Measurements from ENCODE around the gene HMSD. TPM values are rescaled to one million over a fixed set of nuclear protein-coding genes. Genes with fewer than 3 reads are reported as not detected.
"Not testable (repeated sequence)": the region's sequence is repeated elsewhere in the genome, so short reads cannot be mapped to it uniquely, and the experiment has no call there.

Gene HMSD, protein sequence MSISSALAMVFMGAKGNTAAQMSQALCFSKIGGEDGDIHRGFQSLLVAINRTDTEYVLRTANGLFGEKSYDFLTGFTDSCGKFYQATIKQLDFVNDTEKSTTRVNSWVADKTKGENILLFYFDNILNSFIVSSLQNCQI
- total RNA-seq: 1 to 10 TPM; 1.8 to 4.4 TPM

DNA sequence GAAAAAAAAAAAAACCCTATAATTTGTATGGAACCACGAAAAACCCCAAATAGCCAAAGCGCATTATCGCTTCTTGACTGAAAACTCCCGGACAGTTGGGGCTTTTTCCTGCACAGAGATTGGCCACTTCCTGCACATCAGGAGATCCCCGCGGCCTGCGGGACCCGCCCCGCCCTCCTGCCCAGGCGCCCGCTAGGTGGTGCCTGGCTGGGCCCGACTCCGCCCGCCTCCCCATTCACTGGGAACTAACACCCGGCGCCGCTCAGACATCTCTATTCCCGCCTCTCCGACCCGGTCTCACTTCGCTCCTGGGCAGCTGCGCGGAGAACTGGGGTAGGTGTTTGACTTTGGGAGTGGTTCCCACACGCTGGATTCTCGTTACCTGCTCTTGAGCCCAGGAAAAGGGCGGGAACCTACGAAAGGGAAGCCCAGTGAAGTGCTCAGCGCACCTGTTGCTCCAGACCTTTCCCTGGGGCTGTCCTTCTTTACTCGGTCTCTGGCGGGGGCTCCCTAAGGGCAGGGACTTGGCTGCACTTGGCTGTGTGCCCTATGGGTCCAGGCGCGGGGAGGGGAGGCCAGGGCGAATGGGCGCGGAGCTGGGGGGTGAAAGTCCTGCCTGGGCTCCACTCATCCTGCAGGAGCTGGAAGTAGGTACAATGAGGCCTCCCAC, at the start of gene HMSD:
Gene HMSD (plus strand): TSS at position 234 of the 670 bp plus-strand sequence. CDS start 4,155 bp downstream, outside the sequence.
- Mint-ChIP-seq H3K27me3 (peaks cover 49% of the 10 kb centered on the region), H3K27ac (no peak within 1 kb of the TSS), H3K4me3 (peak within 1 kb of the TSS; percentile 65), H3K9me3 (peaks cover 4% of the 10 kb centered on the region), H3K4me1 (peaks cover 26% of the 10 kb centered on the region), H3K36me3 (peaks cover 4% of the 10 kb centered on the region)
- peak; percentile 74 for DNase-seq

DNA sequence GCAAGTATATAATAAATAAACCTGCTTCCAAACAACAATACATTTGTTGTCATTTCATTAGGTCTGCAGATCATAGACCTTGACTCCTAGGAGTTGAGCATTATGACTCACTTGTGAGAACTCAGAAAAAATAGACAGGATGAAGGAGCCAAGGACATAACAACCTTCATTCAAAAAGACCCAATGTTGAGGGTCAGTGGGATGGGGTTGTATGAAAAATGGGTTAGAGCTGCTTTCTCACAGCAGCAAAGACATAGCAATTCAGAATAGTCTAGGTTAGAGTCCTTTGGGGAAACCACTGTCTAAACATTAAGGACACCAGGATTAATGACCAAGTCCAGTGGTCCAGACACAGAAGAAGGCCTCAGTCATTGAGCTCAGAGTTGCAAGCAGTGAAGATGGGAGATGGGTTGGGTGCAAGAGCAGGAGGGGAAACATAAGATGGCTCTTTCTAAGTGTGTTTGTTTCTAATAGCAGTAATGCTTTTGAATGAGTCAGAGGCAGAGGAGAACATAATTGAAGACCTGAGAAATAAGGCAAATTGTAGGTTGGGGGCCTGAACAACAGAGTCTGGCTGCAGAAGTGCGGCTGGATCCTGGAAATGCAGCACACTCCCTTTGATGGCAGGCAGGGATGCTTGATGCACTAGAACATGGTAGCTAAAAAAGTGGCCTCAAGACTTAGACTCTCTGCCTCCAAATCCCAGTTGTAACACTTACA, 45.1 kb upstream of the HMSD start:
- no peaks in the 10 kb centered on the region for H3K36me3 Mint-ChIP-seq
- H3K4me3 Mint-ChIP-seq: no peak overlapping the region
- no peak overlapping the region for H3K27ac Mint-ChIP-seq
- peaks cover 3% of the 10 kb centered on the region for H3K4me1 Mint-ChIP-seq
- no peak for DNase-seq
- H3K9me3 Mint-ChIP-seq: no peaks in the 10 kb centered on the region
- H3K27me3 Mint-ChIP-seq: peaks cover 25% of the 10 kb centered on the region

DNA sequence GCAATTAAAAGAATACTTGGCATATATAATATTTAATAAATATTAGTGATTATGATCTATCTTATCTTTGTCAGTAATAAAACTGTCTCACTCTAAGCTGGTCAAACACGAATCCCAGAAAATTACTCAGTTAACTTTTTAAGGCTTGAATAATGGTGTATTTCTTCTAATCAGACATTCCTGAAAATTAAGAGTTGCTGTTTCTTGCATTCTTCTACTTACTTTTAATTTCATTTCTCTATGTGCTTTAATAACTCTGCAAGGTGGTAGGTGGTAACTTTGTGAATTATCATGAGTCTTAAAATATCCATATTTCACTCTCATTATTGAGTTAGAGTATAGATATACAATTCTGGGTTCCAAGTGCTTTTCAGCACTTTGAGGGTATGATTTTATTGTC, 44.4 kb upstream of the HMSD start:
- peaks cover 4% of the 10 kb centered on the region for H3K4me1 Mint-ChIP-seq
- DNase-seq: no peak
- H3K27me3 Mint-ChIP-seq: peaks cover 25% of the 10 kb centered on the region
- H3K4me3 Mint-ChIP-seq: no peak overlapping the region
- no peaks in the 10 kb centered on the region for H3K9me3 Mint-ChIP-seq
- no peaks in the 10 kb centered on the region for H3K36me3 Mint-ChIP-seq
- no peak overlapping the region for H3K27ac Mint-ChIP-seq

DNA sequence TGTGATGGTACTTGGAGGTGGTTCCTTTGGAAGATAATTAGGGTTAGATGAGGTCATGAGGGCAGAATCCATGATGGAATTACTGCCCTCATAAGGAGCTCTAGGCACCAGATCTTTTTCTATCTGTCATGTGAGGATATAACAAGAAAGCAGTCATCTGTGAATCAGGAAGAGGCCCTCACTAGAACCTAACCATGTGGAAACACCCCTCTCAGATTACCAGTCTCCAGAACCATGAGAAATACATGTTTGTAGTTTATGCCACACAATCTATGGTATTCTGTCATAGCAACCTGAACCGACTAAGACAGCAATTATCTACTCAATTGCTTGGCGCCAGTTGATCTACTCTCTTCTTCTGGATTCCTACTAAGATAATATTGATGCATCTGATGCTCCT, 43.7 kb upstream of the HMSD start:
- no peaks in the 10 kb centered on the region for H3K36me3 Mint-ChIP-seq
- H3K4me3 Mint-ChIP-seq: no peak overlapping the region
- H3K4me1 Mint-ChIP-seq: peaks cover 5% of the 10 kb centered on the region
- H3K9me3 Mint-ChIP-seq: no peaks in the 10 kb centered on the region
- DNase-seq: no peak
- peaks cover 23% of the 10 kb centered on the region for H3K27me3 Mint-ChIP-seq
- no peak overlapping the region for H3K27ac Mint-ChIP-seq

DNA sequence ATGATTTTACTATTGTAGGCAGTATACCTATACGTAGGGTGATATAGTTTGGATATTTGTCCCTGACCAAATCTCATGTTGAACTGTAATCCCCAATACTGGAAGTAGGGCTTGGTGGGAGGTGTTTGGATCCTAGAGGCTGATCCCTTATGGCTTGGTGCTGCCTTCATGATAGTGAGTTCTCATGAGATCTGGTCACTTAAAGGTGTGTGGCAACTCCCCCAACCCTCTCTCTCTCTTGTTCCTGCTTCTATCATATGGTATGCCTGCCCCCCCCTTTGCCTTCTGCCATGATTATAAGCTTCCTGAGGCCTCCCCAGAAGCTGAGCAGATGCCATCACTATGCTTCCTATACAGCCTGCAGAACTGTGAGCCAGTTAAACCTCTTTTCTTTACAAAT, 43.0 kb upstream of the HMSD start:
- H3K27ac Mint-ChIP-seq: no peak overlapping the region
- no peaks in the 10 kb centered on the region for H3K36me3 Mint-ChIP-seq
- DNase-seq: no peak
- peaks cover 5% of the 10 kb centered on the region for H3K4me1 Mint-ChIP-seq
- H3K9me3 Mint-ChIP-seq: no peaks in the 10 kb centered on the region
- H3K4me3 Mint-ChIP-seq: no peak overlapping the region
- peaks cover 23% of the 10 kb centered on the region for H3K27me3 Mint-ChIP-seq

DNA sequence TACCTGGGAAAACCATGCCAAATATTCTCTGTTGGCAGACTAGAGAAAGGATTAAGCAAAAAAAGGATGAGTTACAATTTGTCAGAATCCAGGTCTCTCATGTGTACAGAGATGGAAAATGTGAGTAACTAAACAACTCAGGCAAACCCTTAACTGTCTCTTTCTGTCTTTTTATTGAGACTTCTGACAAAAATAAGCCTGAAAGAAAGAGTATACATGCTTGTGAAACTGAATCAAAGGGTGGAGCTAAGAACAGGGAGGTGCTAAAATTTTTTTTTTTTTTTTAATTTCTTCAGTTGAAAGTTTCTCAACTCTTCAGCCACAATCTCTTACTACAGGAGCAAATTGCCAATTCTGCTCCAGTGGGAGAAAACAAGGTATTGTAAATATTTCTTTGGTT, 41.4 kb upstream of the HMSD start, which contains the start of gene SERPINB10:
Gene SERPINB10 (plus strand): TSS at position 295 of the 400 bp plus-strand sequence. CDS start 7,553 bp downstream, outside the sequence.
- H3K27ac Mint-ChIP-seq: no peak within 1 kb of the TSS
- H3K36me3 Mint-ChIP-seq: no peaks in the 10 kb centered on the region
- no peaks in the 10 kb centered on the region for H3K9me3 Mint-ChIP-seq
- H3K4me1 Mint-ChIP-seq: peaks cover 5% of the 10 kb centered on the region
- no peak within 1 kb of the TSS for H3K4me3 Mint-ChIP-seq
- H3K27me3 Mint-ChIP-seq: peaks cover 31% of the 10 kb centered on the region
- no peak for DNase-seq

DNA sequence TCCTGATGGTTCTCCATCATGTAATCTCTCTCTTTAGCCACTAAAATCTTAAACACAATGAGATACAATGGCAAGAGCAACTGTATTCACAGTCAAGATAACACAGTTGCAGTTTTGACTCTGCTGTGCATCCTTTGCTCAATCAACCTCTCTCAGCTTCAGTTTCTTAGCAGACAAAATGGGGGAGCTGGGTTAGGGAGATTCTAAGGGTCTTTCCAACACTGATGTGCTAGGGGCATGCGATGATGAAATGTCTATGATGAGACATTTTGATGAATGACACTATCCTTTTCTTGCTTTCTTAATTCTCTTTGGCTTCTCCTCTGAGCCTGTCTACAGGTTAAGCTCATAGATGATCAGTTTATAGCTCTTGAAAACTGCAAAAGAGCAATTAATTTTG, 40.2 kb upstream of the HMSD start:
- Mint-ChIP-seq H3K4me3 (no peak overlapping the region), H3K4me1 (peaks cover 5% of the 10 kb centered on the region), H3K36me3 (no peaks in the 10 kb centered on the region), H3K9me3 (no peaks in the 10 kb centered on the region), H3K27me3 (peaks cover 40% of the 10 kb centered on the region), H3K27ac (no peak overlapping the region)
- DNase-seq: no peak

DNA sequence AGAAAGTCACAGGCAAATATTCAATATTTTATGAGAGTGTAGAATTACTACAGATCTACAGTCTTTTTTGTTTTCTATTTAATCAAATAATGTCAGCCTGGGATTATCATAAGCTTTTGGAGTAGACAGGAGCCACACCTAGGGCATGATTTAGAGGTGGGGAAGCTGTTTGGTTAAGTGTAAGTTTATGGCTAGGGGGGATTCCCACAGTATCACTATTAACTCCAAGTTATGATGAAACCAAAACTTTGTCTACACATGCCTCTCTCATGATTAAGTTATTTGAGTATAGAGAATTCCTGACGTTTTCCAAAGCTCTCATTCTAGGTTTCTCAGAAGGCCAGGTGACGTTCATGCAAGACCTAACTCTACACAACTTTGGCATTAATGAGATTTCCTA, 39.2 kb upstream of the HMSD start:
- Mint-ChIP-seq H3K9me3 (no peaks in the 10 kb centered on the region), H3K4me3 (no peak overlapping the region), H3K27ac (no peak overlapping the region)

DNA sequence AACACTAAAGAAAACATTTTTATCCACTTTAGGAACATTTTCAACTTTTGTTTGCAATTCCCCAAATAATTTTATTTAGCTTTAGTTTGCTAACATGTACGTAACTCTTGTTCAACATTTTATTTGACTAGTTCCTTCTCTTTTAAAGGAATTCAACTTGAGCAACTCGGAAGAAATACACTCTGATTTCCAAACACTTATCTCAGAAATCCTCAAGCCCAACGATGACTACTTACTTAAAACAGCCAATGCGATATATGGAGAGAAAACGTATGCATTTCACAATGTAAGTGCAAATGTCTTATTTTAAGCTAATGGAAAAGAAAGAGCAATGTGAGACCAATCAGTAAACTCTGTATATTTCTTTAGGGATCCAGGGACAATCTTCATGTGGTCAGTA, 31.3 kb upstream of the HMSD start:
- Mint-ChIP-seq H3K4me3 (no peak overlapping the region), H3K36me3 (no peaks in the 10 kb centered on the region), H3K27ac (no peak overlapping the region), H3K4me1 (no peaks in the 10 kb centered on the region), H3K9me3 (no peaks in the 10 kb centered on the region), H3K27me3 (peaks cover 42% of the 10 kb centered on the region)
- DNase-seq: no peak

More for the DNA sequence above, 39.2 kb upstream of the HMSD start:
- no peak for DNase-seq
- no peaks in the 10 kb centered on the region for H3K36me3 Mint-ChIP-seq
- peaks cover 5% of the 10 kb centered on the region for H3K4me1 Mint-ChIP-seq
- peaks cover 44% of the 10 kb centered on the region for H3K27me3 Mint-ChIP-seq

DNA sequence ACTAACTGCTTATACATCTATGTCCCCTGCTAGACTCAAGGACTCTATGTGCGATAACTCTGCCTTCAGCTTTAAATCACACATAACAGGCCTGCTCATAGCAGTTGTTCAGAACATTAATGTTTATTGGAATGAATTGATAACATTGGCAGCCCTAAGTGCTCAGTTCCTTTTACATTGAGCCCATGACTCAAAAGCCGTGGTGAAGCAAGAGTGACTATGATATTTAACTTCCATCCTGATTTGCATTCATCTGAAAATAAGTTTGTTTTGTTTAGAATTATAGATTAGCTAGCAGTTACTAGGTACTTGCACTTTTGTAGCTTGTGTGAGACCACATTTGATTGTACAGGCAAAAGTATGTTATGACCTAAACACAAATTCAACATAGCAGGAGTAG, 27.1 kb upstream of the HMSD start:
- no peak overlapping the region for H3K27ac Mint-ChIP-seq
- peaks cover 41% of the 10 kb centered on the region for H3K27me3 Mint-ChIP-seq
- no peaks in the 10 kb centered on the region for H3K4me1 Mint-ChIP-seq
- no peaks in the 10 kb centered on the region for H3K36me3 Mint-ChIP-seq
- no peak for DNase-seq
- no peaks in the 10 kb centered on the region for H3K9me3 Mint-ChIP-seq
- H3K4me3 Mint-ChIP-seq: no peak overlapping the region

DNA sequence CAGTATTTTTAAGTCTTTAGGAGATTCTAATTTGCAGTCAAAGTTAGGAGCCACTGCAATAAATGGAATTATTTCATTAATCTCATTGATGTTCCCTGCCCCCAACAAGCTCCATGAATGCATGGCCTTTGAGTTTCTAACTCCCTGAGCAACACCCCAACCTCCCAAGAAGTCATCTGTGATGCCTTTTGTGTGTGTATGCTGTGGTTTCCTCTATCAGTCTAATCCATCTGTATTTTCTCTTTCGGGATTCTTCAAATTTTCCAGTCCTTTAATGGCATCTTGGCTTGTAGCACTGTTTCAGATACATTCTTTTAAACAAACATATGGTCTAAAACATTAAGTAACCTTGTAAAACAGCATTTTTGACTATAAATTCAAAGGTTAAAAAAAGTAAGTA, 24.6 kb upstream of the HMSD start:
- Mint-ChIP-seq H3K4me1 (no peaks in the 10 kb centered on the region), H3K36me3 (no peaks in the 10 kb centered on the region), H3K27ac (no peak overlapping the region), H3K4me3 (no peak overlapping the region), H3K9me3 (no peaks in the 10 kb centered on the region), H3K27me3 (peaks cover 41% of the 10 kb centered on the region)
- no peak for DNase-seq

DNA sequence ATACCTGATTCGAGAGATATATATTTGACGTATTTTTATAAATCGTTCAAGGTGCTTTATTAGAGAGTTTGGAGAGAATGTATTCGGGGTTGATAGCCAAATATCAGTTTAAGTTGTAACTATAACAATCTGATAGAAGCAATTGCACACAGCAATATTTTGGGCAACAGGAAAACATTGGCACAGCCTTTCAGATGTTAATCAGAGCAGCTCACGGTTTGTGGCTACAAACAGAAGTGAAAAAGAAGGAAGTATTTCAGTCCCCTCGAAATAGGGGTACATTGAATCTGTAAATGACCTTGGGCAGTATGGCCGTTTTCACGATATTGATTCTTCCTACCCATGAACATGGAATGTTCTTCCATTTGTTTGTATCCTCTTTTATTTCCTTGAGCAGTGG, 20.8 kb upstream of the HMSD start:
- no peak overlapping the region for H3K4me3 Mint-ChIP-seq
- no peaks in the 10 kb centered on the region for H3K9me3 Mint-ChIP-seq
- no peak for DNase-seq
- H3K4me1 Mint-ChIP-seq: no peaks in the 10 kb centered on the region
- H3K27me3 Mint-ChIP-seq: peaks cover 36% of the 10 kb centered on the region
- no peaks in the 10 kb centered on the region for H3K36me3 Mint-ChIP-seq
- no peak overlapping the region for H3K27ac Mint-ChIP-seq

DNA sequence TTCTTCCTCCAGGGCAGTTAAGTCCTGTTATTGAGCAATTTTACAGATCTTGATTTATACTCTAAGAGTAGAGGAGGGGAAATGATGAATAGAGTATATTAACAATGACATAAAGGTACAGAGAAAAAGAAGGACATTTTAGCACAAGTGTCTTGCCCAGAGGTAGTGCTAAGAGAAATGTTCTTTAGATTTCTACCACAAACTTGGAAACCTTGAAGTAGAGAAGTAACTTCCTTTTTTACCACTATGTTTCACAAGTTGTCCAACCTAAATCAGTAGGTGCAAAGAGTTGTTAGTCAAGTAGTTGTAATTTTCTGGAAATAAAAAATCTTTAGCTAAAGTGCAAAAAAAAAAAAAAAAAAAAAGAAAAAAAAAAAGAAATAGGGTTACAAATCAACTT, 19.7 kb upstream of the HMSD start:
- not testable (repeated sequence) for H3K36me3 Mint-ChIP-seq, H3K4me3 Mint-ChIP-seq, H3K4me1 Mint-ChIP-seq, H3K27ac Mint-ChIP-seq, H3K9me3 Mint-ChIP-seq, DNase-seq
- peaks cover 29% of the 10 kb centered on the region for H3K27me3 Mint-ChIP-seq

DNA sequence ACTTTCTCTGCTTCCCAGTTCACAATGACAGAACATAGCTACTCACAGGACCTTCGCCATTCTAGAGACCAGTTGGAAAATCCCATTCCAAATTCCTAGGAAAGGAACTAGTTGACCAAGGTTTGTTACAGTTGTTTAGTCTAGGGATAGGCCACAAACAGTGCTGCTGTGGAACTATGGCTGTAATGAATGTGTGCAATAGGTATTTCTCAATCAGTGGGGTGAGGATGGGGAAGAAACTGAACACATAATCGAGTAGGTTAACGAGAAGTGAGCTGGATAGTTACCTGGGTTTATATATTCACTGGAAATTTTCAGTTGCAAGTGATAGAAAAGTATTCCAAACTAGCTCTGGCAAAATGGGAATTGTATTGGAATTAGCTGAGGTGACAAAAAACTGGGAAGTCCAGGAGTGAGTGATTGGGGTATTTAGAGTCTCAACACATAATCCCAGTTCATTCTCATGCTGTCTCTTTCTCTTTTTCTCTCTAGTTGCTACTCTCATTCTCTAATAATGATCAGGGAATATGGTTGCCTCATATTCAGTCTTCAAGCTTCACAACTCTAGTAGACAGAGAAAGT, 18.2 kb upstream of the HMSD start:
- Mint-ChIP-seq H3K4me3 (no peak overlapping the region), H3K36me3 (no peaks in the 10 kb centered on the region), H3K4me1 (no peaks in the 10 kb centered on the region), H3K27ac (no peak overlapping the region), H3K9me3 (no peaks in the 10 kb centered on the region), H3K27me3 (peaks cover 34% of the 10 kb centered on the region)
- no peak for DNase-seq

DNA sequence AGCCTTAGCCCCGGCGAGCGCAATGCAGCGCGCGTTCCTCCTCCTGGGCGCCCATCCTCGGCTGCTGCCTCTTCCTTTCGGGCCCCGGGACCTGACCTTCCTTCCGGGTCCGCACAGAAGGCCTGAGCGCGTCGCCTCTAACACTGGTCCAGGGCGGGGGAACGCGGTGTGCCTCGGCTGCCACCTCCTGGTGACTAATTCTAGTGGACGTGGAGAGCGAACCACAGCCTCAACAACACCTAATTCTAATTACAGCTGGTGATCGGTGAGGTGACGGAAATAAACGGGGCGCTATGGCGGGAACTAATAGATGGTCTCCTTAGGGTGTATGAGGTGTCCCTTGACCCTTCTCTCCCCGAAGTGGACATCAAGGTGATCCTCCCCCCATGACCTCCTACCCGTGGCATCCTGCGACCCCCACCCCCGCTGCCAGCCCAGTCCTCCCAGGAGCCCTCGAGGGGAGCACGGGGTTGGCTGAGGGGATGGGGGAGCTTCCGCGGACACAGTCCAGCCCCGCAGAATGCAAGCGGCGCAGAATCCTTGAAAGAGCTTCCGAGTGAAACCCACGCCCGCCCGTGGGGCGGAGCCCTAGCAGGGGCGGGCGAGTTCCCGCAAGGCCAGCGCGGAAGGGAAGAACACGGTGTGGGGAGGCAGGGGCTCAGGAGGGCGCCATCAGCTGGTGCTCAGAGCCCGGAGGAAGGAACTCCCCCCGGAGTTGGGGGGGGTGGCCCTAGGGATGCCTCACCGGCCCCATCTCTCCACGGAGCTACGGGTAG, 12.8 kb upstream of the HMSD start:
- Mint-ChIP-seq H3K27ac (no peak overlapping the region), H3K36me3 (no peaks in the 10 kb centered on the region), H3K4me3 (peak overlapping the region; percentile 69), H3K9me3 (no peaks in the 10 kb centered on the region), H3K27me3 (peaks cover 27% of the 10 kb centered on the region), H3K4me1 (peaks cover 3% of the 10 kb centered on the region)
- DNase-seq: peak; percentile 70

Data from activated naive CD8-positive, alpha-beta T cell treated with anti-CD3 and anti-CD28 coated beads for 36 hours (primary cell).